PC-3 (cell line): Measurements from ENCODE around the gene TOMM20. TPM values are rescaled to one million over a fixed set of nuclear protein-coding genes. Genes with fewer than 3 reads are reported as not detected.
A peak's percentile ranks its signal among the peaks of the same experiment; 100 is the strongest.

Experiments
- ATAC-seq: fragments of 200-7000 bp; cut with Tn5 transposase; 2 replicates; pipeline ENCODE4 v1.9.1; 2020; ENCODE audit warnings: mild to moderate bottlenecking, moderate library complexity
- BruUV-seq: library from RNA; stranded (reverse); fragments of 400-500 nt; replicated peaks from 2 replicates; lab custom pipeline; 2021; lab: Mats Ljungman, UMichigan
- CTCF ChIA-PET: fragments of 300-600 bp; sonication (Branson Sonifier 250); formaldehyde crosslinking; loops from one replicate; lab custom pipeline; 2022; ENCODE audit warnings: antibody characterized with exemption; lab: Charles Lee
- POLR2A ChIA-PET: fragments of 300-600 bp; sonication (Branson Sonifier 250); formaldehyde crosslinking; loops from one replicate; lab custom pipeline; 2022; ENCODE audit warnings: antibody characterized with exemption; ENCODE audit not compliant: unreplicated experiment; lab: Charles Lee
- DNase-seq: peaks from one replicate; pipeline ENCODE4 v3.0.0-alpha.2; 2015
- H2AFZ ChIP-seq: fragments of 300-600 bp; sonication (generic); 2 replicates; pipeline ENCODE4 v1.6.0; 2016; ENCODE audit warnings: antibody characterized with exemption, low read length
- H3F3A ChIP-seq: fragments of 300-600 bp; sonication (generic); one replicate; pipeline ENCODE4 v1.6.0; 2017; ENCODE audit warnings: antibody characterized with exemption, low read length, control low read depth, mild to moderate bottlenecking; ENCODE audit not compliant: unreplicated experiment
- H3K27ac ChIP-seq: fragments of 300-600 bp; sonication (generic); 2 replicates; pipeline ENCODE4 v1.5.1; 2016; ENCODE audit warnings: mild to moderate bottlenecking, low read length
- H3K27me3 ChIP-seq: fragments of 300-600 bp; sonication (generic); 2 replicates; pipeline ENCODE4 v1.6.1; 2016; ENCODE audit warnings: low read length, mixed read lengths
- H3K36me3 ChIP-seq: fragments of 300-600 bp; sonication (generic); 2 replicates; pipeline ENCODE4 v1.6.1; 2016; ENCODE audit warnings: low read depth, mixed run types, low read length, mixed read lengths
- H3K4me1 ChIP-seq: fragments of 300-600 bp; sonication (generic); 2 replicates; pipeline ENCODE4 v1.5.1; 2016; ENCODE audit warnings: low read length; ENCODE audit not compliant: insufficient read depth
- H3K4me2 ChIP-seq: fragments of 300-600 bp; sonication (generic); 2 replicates; pipeline ENCODE4 v1.6.0; 2016; ENCODE audit warnings: low read length
- H3K4me3 ChIP-seq: fragments of 300-600 bp; sonication (generic); 2 replicates; pipeline ENCODE4 v1.5.1; 2016; ENCODE audit warnings: mild to moderate bottlenecking, low read length, mixed read lengths
- H3K79me2 ChIP-seq: fragments of 300-600 bp; sonication (generic); 2 replicates; pipeline ENCODE4 v1.6.1; 2017; ENCODE audit warnings: low read length, mixed read lengths
- H3K9ac ChIP-seq: fragments of 300-600 bp; sonication (generic); 2 replicates; pipeline ENCODE4 v1.6.0; 2016; ENCODE audit warnings: mild to moderate bottlenecking, low read length
- H3K9me2 ChIP-seq: fragments of 300-600 bp; sonication (generic); replicated peaks from 2 replicates; pipeline ENCODE4 v1.6.1; 2016; ENCODE audit warnings: mixed run types, low read length, mixed read lengths
- H3K9me3 ChIP-seq: fragments of 300-600 bp; sonication (generic); 2 replicates; pipeline ENCODE4 v1.6.1; 2016; ENCODE audit warnings: low read length, mixed read lengths
- H4K20me1 ChIP-seq: fragments of 300-600 bp; sonication (generic); 2 replicates; pipeline ENCODE4 v1.6.1; 2016; ENCODE audit warnings: low read length, mixed read lengths
- CTCF ChIP-seq: fragments of 300-600 bp; sonication (generic); conservative IDR thresholded peaks from 2 replicates; pipeline ENCODE4 v1.5.1; 2017; ENCODE audit warnings: antibody characterized with exemption, low read depth, mild to moderate bottlenecking, low read length
- EZH2 ChIP-seq: fragments of 300-600 bp; sonication (generic); IDR thresholded peaks from one replicate; pipeline ENCODE4 v1.6.1; 2017; ENCODE audit warnings: antibody characterized with exemption, mild to moderate bottlenecking, low read length; ENCODE audit not compliant: unreplicated experiment
- EZH2phosphoT487 ChIP-seq: fragments of 300-600 bp; sonication (generic); IDR thresholded peaks from 2 replicates; pipeline ENCODE4 v1.6.1; 2018; ENCODE audit warnings: mild to moderate bottlenecking, antibody characterized with exemption, low read length, borderline replicate concordance
- intact Hi-C: fragments of 100-400 bp; cut with micrococcal nuclease; formaldehyde crosslinking; loops from 2 replicates; pipeline ENCODE4 v1.9.0; 2023
- total RNA-seq: library from RNA; depleted of rRNA; stranded (reverse); fragments of >200 nt; gene quantifications from 2 replicates; pipeline ENCODE4 v1.2.3, GENCODE V29; 2014

The TOMM20 gene
- total RNA-seq, 1 experiment from 2014 or later, result 48.0 TPM

GRCh38 chr1:235169986-235170385 lies 41.3 kb upstream of the TOMM20 start:
- ChIA-PET POLR2A (no interaction called here), CTCF (no interaction called here)
- no peaks in the 10 kb centered on the region for H3K9me2 ChIP-seq
- TF ChIP-seq CTCF (no peak), EZH2phosphoT487 (no peak), EZH2 (no peak)
- H3F3A ChIP-seq, result no peaks in the 10 kb centered on the region
- intact Hi-C loops, result loop anchor here (10.0 kb wide), 1 partner anchor 65 kb away; no protein-coding TSS in a partner anchor
- ATAC-seq (no peak), DNase-seq (no peak)
- no peak overlapping the region for H3K9ac ChIP-seq
- no peaks in the 10 kb centered on the region for H3K9me3 ChIP-seq
- H3K79me2 ChIP-seq, result no peaks in the 10 kb centered on the region
- H2AFZ ChIP-seq, result no peak overlapping the region
- H3K4me1 ChIP-seq, result no peaks in the 10 kb centered on the region
- peaks cover 1% of the 10 kb centered on the region; the same call in 1 of the 2 replicates for H3K36me3 ChIP-seq
- no TSS peak for BruUV-seq
- H4K20me1 ChIP-seq, result no peaks in the 10 kb centered on the region
- no peak overlapping the region for H3K27ac ChIP-seq
- H3K4me3 ChIP-seq, result no peak overlapping the region
- no peak overlapping the region for H3K4me2 ChIP-seq
- no peaks in the 10 kb centered on the region for H3K27me3 ChIP-seq

DNA sequence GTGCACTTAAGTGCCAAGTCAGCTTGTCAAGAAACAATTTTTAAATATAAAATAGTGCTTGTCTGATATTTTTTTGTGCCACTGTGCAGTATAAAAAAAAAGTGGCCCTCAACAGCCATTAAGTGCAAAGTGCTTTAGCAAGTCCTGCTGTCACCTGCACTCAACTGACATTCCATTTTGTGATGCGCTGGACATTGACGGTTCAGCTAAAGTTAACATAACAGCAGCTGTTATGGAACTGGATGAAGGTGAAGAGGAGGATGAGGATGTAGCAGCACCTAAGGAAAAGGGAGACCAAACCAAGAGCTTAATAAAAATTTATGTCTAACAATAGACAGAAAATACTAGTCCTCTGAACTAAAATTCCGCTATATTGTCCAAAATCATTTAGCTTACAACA lies 39.7 kb upstream of the TOMM20 start:
- no TSS peak for BruUV-seq
- Histone ChIP-seq H3K9me3 (no peaks in the 10 kb centered on the region), H3K27ac (no peak overlapping the region), H3K4me3 (no peak overlapping the region), H3K36me3 (no peaks in the 10 kb centered on the region), H4K20me1 (no peaks in the 10 kb centered on the region), H3F3A (no peaks in the 10 kb centered on the region), H3K79me2 (no peaks in the 10 kb centered on the region), H3K9ac (no peak overlapping the region), H2AFZ (no peak overlapping the region), H3K4me1 (no peaks in the 10 kb centered on the region), H3K4me2 (no peak overlapping the region), H3K27me3 (no peaks in the 10 kb centered on the region), H3K9me2 (no peaks in the 10 kb centered on the region)
- DNase-seq (no peak), ATAC-seq (no peak)
- CTCF ChIA-PET, result no interaction called here
- no peak for TF ChIP-seq EZH2phosphoT487
- no peak for TF ChIP-seq CTCF
- no peak for TF ChIP-seq EZH2
- intact Hi-C loops, result loop anchor here (10.0 kb wide), 1 partner anchor 64 kb away; no protein-coding TSS in a partner anchor
- POLR2A ChIA-PET, result no interaction called here

DNA sequence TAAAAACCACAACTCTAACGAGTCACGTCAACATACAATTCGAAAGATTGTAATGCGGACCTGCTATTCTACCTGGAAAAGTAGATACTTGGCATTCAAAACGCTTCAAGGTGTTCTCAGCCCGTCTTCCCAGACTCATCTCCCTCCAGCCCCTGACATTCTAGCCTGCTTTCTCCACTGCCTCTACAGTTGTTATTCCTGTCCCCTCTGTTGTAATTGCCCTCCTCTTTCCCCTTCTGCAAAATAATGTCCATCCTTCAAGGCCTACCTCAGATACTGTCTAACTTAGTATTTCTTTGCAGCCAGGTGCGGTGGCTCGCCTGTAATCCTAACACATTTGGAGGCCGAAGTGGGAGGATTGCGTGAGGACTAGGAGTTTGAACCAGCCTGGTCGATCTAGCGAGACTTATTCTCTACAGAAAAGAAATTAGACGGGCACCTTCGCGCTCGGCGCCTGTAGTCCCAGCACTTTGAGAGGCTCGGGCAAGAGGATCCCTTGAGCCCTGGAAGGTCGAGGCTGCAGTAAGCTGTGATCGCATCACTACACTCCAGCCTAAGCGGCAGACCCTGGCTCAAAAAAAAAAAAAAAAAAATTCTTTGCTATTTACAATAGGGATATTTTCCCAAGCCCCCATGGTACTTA lies 33.2 kb upstream of the TOMM20 start:
- H4K20me1 ChIP-seq, result no peaks in the 10 kb centered on the region
- H3F3A ChIP-seq, result no peaks in the 10 kb centered on the region
- H3K27me3 ChIP-seq, result no peaks in the 10 kb centered on the region
- H3K9me3 ChIP-seq, result no peaks in the 10 kb centered on the region
- peak overlapping the region; percentile 75 for H2AFZ ChIP-seq
- DNase-seq (no peak), ATAC-seq (peak; percentile 16)
- peaks cover 29% of the 10 kb centered on the region for H3K79me2 ChIP-seq
- CTCF ChIA-PET, result no interaction called here
- intact Hi-C loops, result loop anchor here (10.0 kb wide), 1 partner anchor 57 kb away; no protein-coding TSS in a partner anchor
- H3K9me2 ChIP-seq, result no peaks in the 10 kb centered on the region
- POLR2A ChIA-PET, result no interaction called here
- H3K36me3 ChIP-seq, result peaks cover 11% of the 10 kb centered on the region
- peak overlapping the region; percentile 91 for H3K4me3 ChIP-seq
- peaks cover 19% of the 10 kb centered on the region for H3K4me1 ChIP-seq
- TSS peak; percentile 95 for BruUV-seq
- H3K9ac ChIP-seq, result peak overlapping the region; percentile 87
- peak overlapping the region; percentile 84 for H3K4me2 ChIP-seq
- peak overlapping the region; percentile 82 for H3K27ac ChIP-seq
- TF ChIP-seq EZH2 (no peak), EZH2phosphoT487 (no peak), CTCF (no peak)
